Prostate gland (tissue), 2 donors: ENCODE measurements around the gene PPP1R12C. TPM values are rescaled to one million over a fixed set of nuclear protein-coding genes. Genes with fewer than 3 reads are reported as not detected.

ENCODE experiments used
- DNase-seq: peaks from one replicate; pipeline ENCODE4 v3.0.0-alpha.2; 2019; ENCODE audit warnings: low spot score
- H3K27ac ChIP-seq, 2 donors: fragments of 200-600 bp; sonication (generic); 2 replicates each; pipeline ENCODE4 v1.5.1; 2017 to 2019
- H3K27me3 ChIP-seq: fragments of 200-600 bp; sonication (generic); replicated peaks from 2 replicates; pipeline ENCODE4 v1.5.1; 2019; ENCODE audit not compliant: insufficient read depth
- H3K36me3 ChIP-seq, 2 donors: fragments of 200-600 bp; sonication (generic); 1 replicate in 1 of 2; 2 replicates in 1 of 2; pipeline versions ENCODE4 v1.5.1 to v1.8.1; 2017 to 2019
- H3K4me1 ChIP-seq: fragments of 200-600 bp; sonication (generic); replicated peaks from 2 replicates; pipeline ENCODE4 v1.5.1; 2019
- H3K4me3 ChIP-seq, 2 donors: fragments of 200-600 bp; sonication (generic); 2 replicates each; pipeline ENCODE4 v1.5.1; 2017 to 2019
- H3K9me3 ChIP-seq: fragments of 200-600 bp; sonication (generic); 2 replicates; pipeline ENCODE4 v1.5.1; 2017
- CTCF ChIP-seq, 4 experiments: fragments of 200-600 bp in 2 of 4; fragments of 450-650 bp in 2 of 4; sonication (generic) in 2 of 4; IDR thresholded peaks; 1 replicate in 3 of 4; 2 replicates in 1 of 4; pipeline ENCODE4 v1.5.1; 2016 to 2019; ENCODE audit warnings: antibody characterized with exemption in 4 of 4, mild to moderate bottlenecking in 2 of 4, moderate library complexity in 2 of 4
- POLR2A ChIP-seq: fragments of 450-650 bp; IDR thresholded peaks from one replicate; pipeline ENCODE4 v1.6.1; 2016; ENCODE audit warnings: antibody characterized with exemption, mild to moderate bottlenecking
- POLR2AphosphoS5 ChIP-seq: sonication (generic); formaldehyde crosslinking; IDR thresholded peaks from one replicate; pipeline ENCODE4 v1.6.1; 2017; ENCODE audit warnings: antibody characterized with exemption
- WGBS: methylation state at CpG from one replicate; pipeline ENCODE4 v1.1.5; 2018; 5-methylcytosine and 5-hydroxymethylcytosine counted together
- intact Hi-C: fragments of 100-400 bp; cut with DNase I; formaldehyde crosslinking; loops from one replicate; pipeline ENCODE4 v1.14.2; 2022
- total RNA-seq, 2 donors: library from RNA; depleted of rRNA; stranded (reverse); fragments of >200 nt; gene quantifications; one replicate each; pipeline ENCODE4 v1.1.0, GENCODE V29; 2016

The PPP1R12C gene
- total RNA-seq, 2 donors from 2014 or later: 67.8 to 164 TPM

GRCh38 chr19:55160986-55161365 lies 43.5 kb upstream of the PPP1R12C start:
- Histone ChIP-seq H3K4me3 (no peak overlapping the region), H3K27ac (no peak overlapping the region), H3K9me3 (no peaks in the 10 kb centered on the region), H3K27me3 (peaks cover 36% of the 10 kb centered on the region), H3K4me1 (no peaks in the 10 kb centered on the region), H3K36me3 (no peaks in the 10 kb centered on the region)
- 12% methylated on average over 25 of the region's 32 CpGs for WGBS
- intact Hi-C loops: no loop called here
- TF ChIP-seq POLR2A (no peak), CTCF (IDR thresholded peaks at IDR 0.05) (no peak), POLR2AphosphoS5 (no peak)
- DNase-seq: no peak

GRCh38 chr19:55160128-55160985 lies 42.9 kb upstream of the PPP1R12C start:
- Histone ChIP-seq H3K27me3 (peaks cover 36% of the 10 kb centered on the region), H3K36me3 (no peaks in the 10 kb centered on the region), H3K4me3 (no peak overlapping the region), H3K27ac (no peak overlapping the region), H3K9me3 (no peaks in the 10 kb centered on the region), H3K4me1 (no peaks in the 10 kb centered on the region)
- intact Hi-C loops: no loop called here
- peak; percentile 49 for DNase-seq
- TF ChIP-seq POLR2AphosphoS5 (peak; percentile 42), CTCF (IDR thresholded peaks at IDR 0.05) (peak; percentile 17 to 76 (median 63)), POLR2A (no peak)
- 4% methylated on average over 30 of the region's 33 CpGs for WGBS

GRCh38 chr19:55158848-55159749 lies 41.7 kb upstream of the PPP1R12C start:
- Histone ChIP-seq H3K27me3 (peaks cover 36% of the 10 kb centered on the region), H3K4me1 (no peaks in the 10 kb centered on the region), H3K9me3 (no peaks in the 10 kb centered on the region), H3K27ac (no peak overlapping the region), H3K4me3 (no peak overlapping the region), H3K36me3 (no peaks in the 10 kb centered on the region)
- intact Hi-C loops: no loop called here
- DNase-seq: no peak
- 70% methylated on average over 18 of the region's 18 CpGs for WGBS
- TF ChIP-seq CTCF (IDR thresholded peaks at IDR 0.05): no peak
- TF ChIP-seq POLR2A: no peak
- TF ChIP-seq POLR2AphosphoS5: no peak

GRCh38 chr19:55158423-55158822 lies 41.0 kb upstream of the PPP1R12C start:
- 80% methylated on average over 4 of the region's 4 CpGs for WGBS

More at GRCh38 chr19:55158423-55158822, 41.0 kb upstream of the PPP1R12C start:
- DNase-seq: no peak
- Histone ChIP-seq H3K36me3 (no peaks in the 10 kb centered on the region), H3K4me1 (no peaks in the 10 kb centered on the region), H3K9me3 (no peaks in the 10 kb centered on the region), H3K27ac (no peak overlapping the region), H3K27me3 (peaks cover 36% of the 10 kb centered on the region), H3K4me3 (no peak overlapping the region)
- intact Hi-C loops: no loop called here
- no peak for TF ChIP-seq POLR2AphosphoS5
- TF ChIP-seq POLR2A: no peak
- TF ChIP-seq CTCF (IDR thresholded peaks at IDR 0.05): no peak
